Measurements from ENCODE around the gene NOM1.
"Not testable (repeated sequence)": the region's sequence is repeated elsewhere in the genome, so short reads cannot be mapped to it uniquely, and the experiment has no call there.

The NOM1 gene, protein sequence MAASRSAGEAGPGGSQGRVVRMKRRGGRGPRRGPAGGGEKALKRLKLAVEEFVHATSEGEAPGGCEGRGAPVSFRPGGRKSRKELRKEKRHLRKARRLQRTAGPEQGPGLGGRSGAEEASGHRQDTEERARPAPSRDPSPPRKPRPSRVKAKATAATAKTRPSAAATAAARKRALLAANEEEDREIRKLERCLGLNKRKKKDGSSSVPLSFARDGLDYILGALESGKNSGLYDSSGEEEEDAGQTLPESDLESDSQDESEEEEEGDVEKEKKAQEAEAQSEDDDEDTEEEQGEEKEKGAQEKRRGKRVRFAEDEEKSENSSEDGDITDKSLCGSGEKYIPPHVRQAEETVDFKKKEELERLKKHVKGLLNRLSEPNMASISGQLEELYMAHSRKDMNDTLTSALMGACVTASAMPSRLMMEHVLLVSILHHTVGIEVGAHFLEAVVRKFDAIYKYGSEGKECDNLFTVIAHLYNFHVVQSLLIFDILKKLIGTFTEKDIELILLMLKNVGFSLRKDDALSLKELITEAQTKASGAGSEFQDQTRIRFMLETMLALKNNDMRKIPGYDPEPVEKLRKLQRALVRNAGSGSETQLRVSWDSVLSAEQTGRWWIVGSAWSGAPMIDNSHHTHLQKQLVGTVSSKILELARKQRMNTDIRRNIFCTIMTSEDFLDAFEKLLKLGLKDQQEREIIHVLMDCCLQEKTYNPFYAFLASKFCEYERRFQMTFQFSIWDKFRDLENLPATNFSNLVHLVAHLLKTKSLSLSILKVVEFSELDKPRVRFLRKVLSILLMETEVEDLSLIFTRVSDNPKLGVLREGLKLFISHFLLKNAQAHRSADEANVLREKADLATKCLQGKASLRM

DNA sequence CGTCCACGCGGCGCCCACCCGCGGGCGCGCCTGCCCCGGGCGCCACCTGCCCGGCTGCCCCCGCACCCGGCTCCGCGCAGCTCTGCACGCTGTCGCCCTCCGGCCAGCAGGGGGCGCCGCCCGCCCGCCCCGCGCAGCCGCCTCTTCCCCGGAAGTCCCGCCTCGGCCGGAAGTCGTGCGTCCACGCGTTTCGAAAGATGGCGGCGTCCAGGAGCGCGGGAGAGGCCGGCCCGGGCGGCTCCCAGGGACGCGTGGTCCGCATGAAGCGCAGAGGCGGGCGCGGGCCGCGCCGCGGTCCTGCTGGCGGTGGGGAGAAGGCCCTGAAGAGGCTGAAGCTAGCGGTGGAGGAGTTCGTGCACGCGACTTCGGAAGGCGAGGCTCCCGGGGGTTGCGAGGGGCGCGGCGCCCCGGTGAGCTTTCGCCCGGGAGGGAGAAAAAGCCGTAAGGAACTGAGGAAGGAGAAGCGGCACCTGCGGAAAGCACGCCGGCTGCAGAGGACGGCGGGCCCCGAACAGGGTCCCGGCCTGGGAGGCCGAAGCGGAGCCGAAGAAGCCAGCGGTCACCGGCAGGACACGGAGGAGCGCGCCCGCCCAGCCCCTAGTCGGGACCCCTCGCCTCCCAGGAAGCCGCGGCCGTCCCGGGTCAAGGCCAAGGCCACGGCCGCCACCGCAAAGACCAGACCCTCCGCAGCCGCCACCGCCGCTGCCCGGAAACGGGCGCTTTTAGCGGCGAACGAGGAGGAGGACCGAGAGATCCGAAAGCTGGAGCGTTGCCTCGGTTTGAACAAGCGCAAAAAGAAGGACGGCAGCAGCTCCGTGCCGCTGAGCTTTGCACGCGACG lies at the start of gene NOM1:
Gene NOM1, plus strand, starts transcription at position 172 of the 840 bp plus-strand sequence. Its CDS starts 26 bp downstream, at position 198.
- peak; percentile 81 for DNase-seq

DNA sequence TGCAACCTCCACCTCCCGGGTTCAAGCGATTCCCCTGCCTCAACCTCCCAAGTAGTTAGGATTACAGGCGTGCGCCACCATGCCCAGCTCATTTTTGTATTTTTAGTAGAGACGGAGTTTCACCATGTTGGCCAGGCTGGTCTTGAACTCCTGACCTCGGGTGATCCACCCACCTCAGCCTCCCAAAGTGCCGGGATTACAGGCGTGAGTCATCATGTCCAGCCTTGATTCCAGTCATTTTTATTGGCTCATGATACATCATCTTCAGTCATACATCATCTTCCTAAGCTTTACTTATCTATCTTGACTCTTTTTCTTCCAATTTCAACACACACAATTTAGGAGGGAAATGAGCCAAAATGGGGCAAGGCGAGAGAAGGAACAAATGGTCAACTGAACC lies 49.4 kb upstream of the NOM1 start:
- not testable (repeated sequence) for DNase-seq

DNA sequence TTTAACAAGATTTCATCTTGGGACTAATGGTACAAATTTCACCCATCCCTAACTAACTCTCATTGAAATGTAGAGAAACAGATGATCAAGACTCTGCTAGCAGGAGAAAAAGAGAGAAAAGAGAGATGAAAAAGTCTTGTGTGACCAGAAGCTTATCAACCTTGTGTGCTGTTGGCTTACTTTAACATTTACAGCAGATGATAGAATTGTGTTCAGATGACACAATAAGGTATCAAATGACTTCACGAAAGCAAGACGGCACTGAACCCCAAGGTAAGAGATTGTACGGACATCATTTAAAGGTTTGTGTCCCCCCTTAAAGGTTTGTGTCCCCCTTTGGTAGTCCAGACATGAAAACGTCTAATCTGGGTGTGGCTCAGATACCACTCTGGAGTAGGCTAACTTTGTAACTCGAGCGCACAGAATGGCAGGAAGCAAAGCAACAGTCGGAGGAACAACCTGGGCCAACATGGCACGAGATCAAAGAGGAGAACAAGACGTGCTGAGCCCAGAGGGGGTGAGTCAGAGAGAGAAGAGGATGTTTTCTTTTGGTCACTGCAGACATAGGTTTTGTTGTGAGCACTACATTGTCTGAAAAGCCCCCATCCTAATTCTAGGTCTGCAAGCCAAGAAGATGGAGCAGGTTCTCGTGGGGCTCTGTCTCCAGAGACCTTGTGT lies 46.1 kb upstream of the NOM1 start:
- no peak for DNase-seq

DNA sequence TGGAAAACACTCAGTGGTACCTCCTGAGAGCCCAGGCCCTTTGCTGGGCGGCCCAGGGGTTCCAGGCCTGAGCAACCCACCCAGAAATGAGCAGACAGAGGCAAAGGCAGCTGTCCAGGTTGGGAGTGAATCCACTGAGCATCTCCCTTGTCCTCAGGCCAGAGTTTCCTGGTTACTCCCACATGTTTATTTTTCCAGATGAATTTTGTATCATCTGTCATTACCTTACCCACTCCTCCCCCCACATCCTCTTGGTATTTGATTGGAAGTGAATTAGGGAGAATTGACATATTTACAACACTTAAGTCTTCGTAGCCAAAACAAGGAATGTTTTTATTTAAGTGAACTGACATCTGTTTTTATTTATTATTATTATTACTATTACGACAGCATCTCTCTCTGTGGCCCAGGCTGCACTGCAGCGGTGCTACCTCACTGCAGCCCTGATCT lies 43.3 kb upstream of the NOM1 start:
- DNase-seq = no peak

DNA sequence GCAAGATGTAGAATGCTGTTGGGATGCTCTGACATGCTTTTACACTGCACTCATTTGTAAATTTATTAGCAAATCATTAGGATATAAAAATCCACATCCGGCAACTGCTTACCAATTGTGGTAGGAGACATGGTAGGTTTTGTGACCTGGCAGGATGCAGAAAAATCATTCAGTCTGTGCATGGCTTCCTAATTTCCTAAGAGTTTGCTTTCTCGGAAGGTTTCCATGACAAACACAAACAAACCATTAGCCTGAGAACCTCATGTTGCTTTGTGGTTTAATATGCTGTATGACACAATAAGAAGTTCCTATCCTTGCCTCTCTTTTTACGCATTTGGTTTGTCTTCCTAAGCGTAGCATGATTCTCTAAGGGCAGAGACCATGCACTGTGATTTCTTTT lies 41.9 kb upstream of the NOM1 start:
- no peak for DNase-seq

DNA sequence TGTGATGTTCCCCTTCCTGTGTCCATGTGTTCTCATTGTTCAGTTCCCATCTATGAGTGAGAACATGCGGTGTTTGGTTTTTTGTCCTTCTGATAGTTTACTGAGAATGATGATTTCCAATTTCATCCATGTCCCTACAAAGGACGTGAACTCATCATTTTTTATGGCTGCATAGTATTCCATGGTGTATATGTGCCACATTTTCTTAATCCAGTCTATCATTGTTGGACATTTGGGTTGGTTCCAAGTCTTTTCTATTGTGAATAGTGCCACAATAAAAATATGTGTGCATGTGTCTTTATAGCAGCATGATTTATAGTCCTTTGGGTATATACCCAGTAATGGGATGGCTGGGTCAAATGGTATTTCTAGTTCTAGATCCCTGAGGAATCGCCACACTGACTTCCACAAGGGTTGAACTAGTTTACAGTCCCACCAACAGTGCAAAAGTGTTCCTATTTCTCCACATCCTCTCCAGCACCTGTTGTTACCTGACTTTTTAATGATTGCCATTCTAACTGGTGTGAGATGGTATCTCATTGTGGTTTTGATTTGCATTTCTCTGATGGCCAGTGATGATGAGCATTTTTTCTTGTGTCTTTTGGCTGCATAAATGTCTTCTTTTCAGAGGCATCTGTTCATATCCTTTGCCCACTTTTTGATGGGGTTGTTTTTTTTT lies 39.8 kb upstream of the NOM1 start:
- not testable (repeated sequence) for DNase-seq

DNA sequence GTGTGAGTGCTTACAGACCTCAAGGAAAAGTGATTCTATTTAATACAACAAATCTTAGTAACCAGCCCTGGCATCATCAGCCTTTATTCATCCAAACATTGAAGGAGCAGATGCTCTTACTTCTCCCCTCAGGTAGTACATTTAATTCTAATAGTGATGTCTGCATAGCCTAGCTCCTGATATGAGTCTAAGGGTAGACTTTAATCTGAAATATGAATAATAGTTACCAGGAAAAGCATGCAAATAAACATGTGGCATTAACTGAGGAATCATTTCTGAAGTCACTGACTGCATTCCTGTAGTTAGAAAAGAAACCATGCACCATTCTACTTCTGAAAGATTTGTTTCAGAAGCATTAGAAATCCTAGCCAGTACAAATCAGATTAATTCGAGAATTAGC lies 30.9 kb upstream of the NOM1 start:
- no peak for DNase-seq

DNA sequence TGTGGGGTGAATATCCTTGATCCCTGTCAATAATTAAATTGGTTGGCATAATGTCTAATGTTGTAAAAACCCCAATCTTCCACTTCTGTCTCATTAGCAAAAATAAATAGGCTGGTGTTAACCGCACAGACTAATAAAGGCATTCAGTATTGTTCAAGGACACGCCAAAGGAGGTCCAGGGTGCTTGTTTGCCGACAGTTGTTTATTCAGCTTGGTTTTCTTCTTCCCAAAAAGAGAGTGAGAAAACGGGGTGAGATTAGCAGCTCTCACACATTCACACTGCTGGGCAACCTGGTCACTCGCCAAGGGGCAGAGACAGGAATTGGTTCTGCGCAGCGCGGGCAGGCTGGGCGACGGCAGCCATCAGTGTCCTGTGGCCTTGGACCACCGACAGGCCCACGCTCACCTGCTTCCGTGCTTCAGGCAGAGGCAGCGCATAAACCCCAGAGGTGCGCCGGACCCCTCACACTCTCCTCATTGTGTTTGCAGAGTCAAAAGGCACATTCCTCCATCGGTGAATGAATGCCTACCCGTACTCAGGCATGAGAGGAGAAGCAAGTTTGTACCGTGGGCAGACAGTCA lies 30.3 kb upstream of the NOM1 start:
- no peak for DNase-seq

DNA sequence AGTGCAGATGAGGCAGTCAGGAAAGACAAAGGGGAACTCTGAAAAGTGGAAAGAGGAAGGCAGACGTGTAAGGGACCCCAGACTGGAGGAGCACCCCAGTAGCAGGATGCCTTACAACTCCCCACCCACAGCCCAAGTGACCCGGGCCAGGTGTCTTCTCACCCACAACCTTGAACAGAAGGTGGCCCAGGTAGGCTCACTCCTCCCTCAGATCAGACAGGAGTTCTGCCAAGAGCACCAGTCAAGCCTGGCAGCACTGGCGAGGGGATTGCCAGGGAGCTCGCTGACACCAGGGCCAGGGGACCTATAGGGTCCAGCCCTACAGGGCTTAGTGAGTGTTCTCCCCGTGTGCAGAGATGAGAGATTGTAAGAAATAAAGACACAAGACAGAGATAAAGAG lies 29.4 kb upstream of the NOM1 start:
- DNase-seq = no peak

DNA sequence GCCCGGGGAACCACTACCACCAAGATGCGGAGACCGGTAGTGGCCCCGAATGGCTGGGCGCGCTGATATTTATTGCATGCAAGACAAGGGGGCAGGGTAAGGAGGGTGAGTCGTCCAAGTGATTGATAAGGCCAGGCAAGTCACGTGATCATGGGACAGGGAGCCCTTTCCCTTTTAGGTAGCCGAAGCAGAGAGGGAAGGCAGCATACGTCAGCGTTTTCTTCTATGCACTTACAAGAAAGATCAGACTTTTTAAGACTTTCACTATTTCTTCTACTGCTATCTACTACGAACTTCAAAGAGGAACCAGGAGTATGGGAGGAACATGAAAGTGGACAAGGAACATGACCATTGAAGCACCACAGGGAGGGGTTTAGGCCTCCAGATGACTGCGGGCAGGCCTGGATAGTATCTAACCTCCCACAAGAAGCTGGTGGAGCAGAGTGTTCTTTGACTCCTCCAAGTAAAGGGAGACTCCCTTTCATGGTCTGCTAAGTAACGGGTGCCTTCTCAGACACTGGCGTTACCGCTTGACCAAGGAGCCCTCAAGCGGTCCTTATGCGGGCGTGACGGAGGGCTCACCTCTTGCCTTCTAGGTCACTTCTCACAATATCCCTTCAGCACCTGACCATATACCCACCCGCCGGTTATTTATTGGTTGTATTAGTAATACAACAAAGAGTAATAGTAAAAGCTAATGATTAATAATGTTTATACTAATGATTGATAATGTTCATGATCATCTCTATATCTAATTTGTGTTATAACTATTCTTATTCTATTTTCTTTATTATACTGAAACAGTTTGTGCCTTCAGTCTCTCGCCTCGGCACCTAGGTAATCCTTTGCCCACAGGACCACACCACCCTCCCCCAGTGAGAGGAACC lies 28.8 kb upstream of the NOM1 start:
- not testable (repeated sequence) for DNase-seq

DNA sequence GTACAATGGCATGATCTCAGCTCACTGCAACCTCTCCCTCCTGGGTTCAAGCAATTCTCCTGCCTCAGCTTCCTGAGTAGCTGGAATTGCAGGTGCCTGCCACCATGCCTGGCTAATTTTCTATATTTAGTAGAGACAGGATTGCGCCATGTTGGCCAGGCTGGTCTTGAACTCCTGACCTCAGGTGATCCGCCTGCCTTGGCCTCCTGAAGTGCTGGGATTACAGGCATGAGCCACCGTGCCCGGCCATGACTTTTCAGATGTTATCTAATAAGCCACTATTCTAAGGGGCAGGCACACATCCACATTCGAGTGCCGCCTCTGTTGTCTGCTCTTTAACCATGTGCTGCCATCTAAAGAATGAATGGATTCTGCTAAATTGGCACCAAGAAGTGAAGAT lies 27.2 kb upstream of the NOM1 start:
- not testable (repeated sequence) for DNase-seq

DNA sequence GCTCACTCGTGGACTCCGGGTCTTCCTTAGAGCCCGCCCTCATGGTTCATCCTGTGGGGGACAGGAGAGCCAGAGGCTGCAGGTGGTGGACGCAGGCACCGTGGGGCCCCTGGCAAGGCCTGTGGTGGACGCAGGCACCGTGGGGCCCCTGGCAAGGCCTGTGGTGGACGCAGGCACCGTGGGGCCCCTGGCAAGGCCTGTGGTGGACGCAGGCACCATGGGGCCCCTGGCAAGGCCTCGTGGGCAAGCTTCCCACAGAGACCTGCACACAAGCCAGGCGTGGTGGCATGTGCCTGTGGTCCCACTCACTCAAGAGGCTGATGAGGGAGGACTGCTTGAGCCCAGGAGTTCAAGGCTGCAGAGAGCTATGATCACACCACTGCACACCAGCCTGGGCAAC lies 23.7 kb upstream of the NOM1 start:
- not testable (repeated sequence) for DNase-seq

DNA sequence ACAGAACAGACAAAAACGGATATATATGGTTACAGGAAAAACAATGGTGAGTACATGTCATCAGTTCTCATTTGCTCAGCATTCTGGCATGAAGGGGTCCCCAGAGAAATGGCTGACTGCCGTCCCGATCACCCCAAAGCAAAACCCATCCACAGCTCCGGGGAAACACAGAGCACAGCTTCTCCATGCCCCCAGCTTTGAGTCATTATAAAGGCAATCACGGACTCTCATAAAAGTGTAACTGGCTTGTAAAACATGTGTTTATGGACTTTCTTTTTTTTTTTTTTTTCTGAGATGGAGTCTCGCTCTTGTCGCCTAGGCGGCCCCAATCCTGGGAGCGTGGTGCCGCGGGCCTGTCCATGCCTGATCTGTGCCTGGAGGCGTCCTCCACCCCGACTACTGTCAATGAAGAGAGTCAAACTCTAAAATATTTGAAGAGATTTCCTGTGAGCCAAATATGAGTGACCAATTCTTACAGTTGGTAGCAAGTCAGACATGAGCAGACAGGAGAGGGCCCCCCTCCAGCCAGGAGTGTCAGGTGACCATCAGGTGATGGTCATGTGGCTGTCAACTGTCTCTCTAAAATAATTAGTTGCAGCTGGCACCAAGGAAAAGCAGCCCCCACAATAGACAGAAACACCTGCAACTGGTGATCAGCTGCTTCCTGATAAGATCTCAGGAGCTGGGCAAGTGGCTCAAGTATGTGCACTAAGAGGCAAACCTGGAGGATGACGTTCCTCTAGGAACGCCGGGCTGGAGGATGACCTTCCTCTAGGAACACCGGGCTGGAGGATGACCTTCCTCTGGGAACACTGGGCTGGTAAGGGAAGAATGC lies 21.7 kb upstream of the NOM1 start:
- DNase-seq = no peak

DNA sequence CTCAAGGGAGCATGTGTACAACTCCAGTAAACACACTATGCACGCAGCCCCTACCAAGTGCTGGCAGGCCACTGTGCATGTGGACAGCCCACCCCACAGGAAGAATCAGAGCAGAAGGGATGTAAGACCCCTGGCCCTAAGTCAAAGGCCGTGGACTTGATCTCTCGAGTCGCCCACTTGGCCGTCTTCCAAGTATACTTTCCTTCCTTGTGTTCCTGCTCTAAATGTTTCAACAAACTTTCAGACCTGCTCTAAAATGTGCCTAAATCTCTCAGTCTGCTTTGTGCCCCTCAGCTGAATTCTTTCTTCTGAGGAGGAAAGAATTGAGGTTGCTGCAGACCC lies 21.1 kb upstream of the NOM1 start:
- DNase-seq = no peak

DNA sequence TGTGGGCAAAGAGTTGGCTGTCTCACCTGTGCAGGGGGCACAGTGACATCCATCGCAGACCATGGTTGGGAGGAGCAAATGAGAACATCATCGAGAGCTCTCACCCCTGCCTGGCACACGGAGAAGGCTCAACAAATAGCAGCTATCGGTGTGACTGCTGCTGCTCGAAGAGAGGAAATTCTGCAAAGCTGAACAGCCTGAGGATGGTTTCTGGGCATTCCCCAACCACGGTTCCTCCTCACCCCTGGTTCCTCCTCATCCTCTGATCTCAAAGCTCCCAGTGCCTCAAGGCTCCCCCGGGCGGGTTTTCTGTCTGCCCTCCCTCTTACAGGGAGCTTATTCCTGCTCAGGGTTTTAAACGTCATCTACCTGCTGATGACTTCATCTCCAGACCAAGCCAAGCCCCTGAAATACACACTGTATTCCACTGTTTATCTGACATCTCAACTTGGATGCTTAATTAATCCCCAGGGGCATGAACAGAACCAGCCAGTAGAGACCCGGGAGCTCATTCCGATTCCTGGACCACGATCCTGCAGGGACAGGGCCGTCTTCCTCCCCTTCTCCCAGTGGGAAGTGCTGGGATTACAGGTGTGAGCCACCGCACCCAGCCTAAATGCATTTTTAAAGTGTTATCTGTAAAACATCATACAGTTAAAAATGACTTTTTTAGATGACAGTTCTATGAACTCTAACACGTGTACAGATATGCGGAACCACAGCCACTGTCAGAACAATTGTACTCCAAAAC lies 19.5 kb upstream of the NOM1 start:
- DNase-seq = no peak

DNA sequence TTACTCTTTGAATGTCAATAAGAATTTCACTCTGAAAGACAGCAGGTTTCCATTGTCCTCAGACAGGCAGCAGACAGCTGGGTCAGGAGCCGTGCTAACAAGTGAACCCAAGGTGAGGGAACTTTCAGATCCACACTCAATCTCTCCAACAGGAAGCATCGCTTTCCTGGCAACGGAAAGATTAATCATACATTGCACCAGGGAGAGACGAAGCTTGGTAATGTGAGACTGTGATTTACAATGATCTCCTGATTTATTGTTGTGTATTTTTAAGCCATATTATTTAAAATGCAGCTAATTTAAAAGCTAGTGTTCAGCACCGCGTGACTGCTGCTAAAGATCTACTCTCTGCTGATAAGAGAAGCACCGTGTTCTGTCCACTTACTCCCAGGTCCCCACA lies 17.5 kb upstream of the NOM1 start:
- DNase-seq = no peak

DNA sequence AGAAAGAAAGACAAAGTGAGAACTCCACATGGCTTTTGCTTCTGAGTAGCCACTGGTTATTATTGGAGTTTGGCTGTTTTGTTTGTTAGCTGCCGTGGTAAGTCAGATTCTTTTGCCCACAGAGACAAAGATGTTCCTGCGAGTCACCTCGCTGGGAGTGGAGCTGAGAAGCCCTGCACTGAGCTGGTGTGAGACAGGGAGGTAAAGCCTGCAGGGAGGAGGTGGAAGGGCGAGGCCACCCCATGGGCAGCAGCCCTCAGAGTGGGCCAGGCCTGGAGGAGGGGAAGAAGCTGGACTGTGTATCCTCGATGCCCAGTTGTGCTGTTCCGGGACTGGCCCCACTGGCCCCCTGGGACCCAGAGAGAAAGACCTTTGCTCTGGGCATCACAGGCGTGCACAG lies 14.3 kb upstream of the NOM1 start:
- DNase-seq = no peak

DNA sequence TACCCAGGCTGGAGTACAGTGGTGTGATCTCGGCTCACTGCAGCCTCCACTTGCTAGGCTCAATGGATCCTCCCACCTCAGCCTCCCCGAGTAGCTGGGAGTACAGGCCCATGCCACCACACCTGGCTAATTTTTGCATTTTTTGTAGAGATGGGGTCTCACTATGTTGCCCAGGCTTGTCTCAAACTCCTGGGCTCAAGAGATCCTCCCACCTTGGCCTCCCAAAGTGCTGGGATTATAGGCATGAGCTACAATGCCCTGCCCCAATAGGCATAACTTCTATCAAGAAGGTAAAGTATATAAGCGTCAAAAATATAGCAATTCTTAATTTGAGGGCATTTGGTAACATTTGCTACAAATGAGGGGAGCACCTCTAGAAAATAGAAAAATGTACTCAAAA lies 12.7 kb upstream of the NOM1 start:
- DNase-seq = not testable (repeated sequence)

Measured in HCEC 1CT (cell line).